Left renal pelvis (tissue), 4 donors: Measurements from ENCODE around the gene TNFSF13. TPM values are rescaled to one million over a fixed set of nuclear protein-coding genes. Genes with fewer than 3 reads are reported as not detected.

Experiments
- DNase-seq, 4 donors: peaks; one replicate each; pipeline ENCODE4 v3.0.0-alpha.2; 2013; ENCODE audit warnings: low read depth in 4 of 4, low spot score in 3 of 4
- polyA plus RNA-seq, 4 donors: library from polyadenylated mRNA; unstranded; fragments of 120-200 nt; gene quantifications; one replicate each; pipeline ENCODE4 v1.2.1, GENCODE V29; 2013; ENCODE audit not compliant: insufficient read length in 4 of 4

The TNFSF13 gene
- polyA plus RNA-seq, 4 donors: 7.1 to 15.7 (median 12.7) TPM

- no peak for DNase-seq
Observed at GRCh38 chr17:7550344-7550743, 8.2 kb upstream of the TNFSF13 start.

- no peak for DNase-seq
Observed at GRCh38 chr17:7551396-7551795, 7.2 kb upstream of the TNFSF13 start.

GRCh38 chr17:7552621-7553051 lies 5.9 kb upstream of the TNFSF13 start:
- DNase-seq: no peak

GRCh38 chr17:7553356-7553755 lies 5.2 kb upstream of the TNFSF13 start:
- DNase-seq: no peak

- no peak for DNase-seq
Observed at GRCh38 chr17:7555320-7555948, 3.1 kb upstream of the TNFSF13 start.

- no peak for DNase-seq
Observed at GRCh38 chr17:7556627-7557026, 1.9 kb upstream of the TNFSF13 start.

- no peak for DNase-seq
Observed at GRCh38 chr17:7557147-7557764, 1.3 kb upstream of the TNFSF13 start.

- no peak for DNase-seq
Observed at GRCh38 chr17:7557775-7558543, 591 bp upstream of the TNFSF13 start.

GRCh38 chr17:7559320-7560171 lies 996 bp downstream of the TNFSF13 start:
- no peak for DNase-seq

- no peak for DNase-seq
Observed at GRCh38 chr17:7560172-7561027, 1.9 kb downstream of the TNFSF13 start.

- peak in 1 of 4 donors; percentile 80 for DNase-seq
Observed at GRCh38 chr17:7561028-7561575, 2.6 kb downstream of the TNFSF13 start.

GRCh38 chr17:7561589-7562207 lies 3.1 kb downstream of the TNFSF13 start, which contains the start of gene SENP3:
TSS of gene SENP3 (plus strand) at chr17:7561919. CDS start at chr17:7563077, 1,158 bp downstream.
- peak; percentile 75 to 85 (median 80) for DNase-seq

GRCh38 chr17:7562208-7562605 lies 3.7 kb downstream of the TNFSF13 start:
- no peak for DNase-seq

- DNase-seq: no peak
Observed at GRCh38 chr17:7563115-7563869, 4.7 kb downstream of the TNFSF13 start.

GRCh38 chr17:7569571-7569970 lies 11.0 kb downstream of the TNFSF13 start:
- no peak for DNase-seq

GRCh38 chr17:7570351-7570750 lies 11.8 kb downstream of the TNFSF13 start:
- DNase-seq: no peak

- no peak for DNase-seq
Observed at GRCh38 chr17:7572338-7572587, 13.7 kb downstream of the TNFSF13 start.

- peak; percentile 95 to 98 (median 98) for DNase-seq
Observed at GRCh38 chr17:7572588-7573323, 14.2 kb downstream of the TNFSF13 start.
